Measurements from ENCODE around the gene ZBTB11. TPM values are rescaled to one million over a fixed set of nuclear protein-coding genes. Genes with fewer than 3 reads are reported as not detected.
"Not testable (repeated sequence)": the region's sequence is repeated elsewhere in the genome, so short reads cannot be mapped to it uniquely, and the experiment has no call there.

ZBTB11 gene
- 27.6 and 28.0 TPM in 2 replicates for total RNA-seq

- DNase-seq, result peak; percentile 100
These were observed at the start of gene ZBTB11 for GRCh38 chr3:101676765-101677435. Gene ZBTB11 (minus strand): TSS chr3:101677132. CDS start chr3:101676914, 218 bp downstream.

- DNase-seq, result no peak
These were observed 49.0 kb upstream of the ZBTB11 start for GRCh38 chr3:101725890-101726275.

- peak; percentile 46 for DNase-seq
These were observed 48.4 kb upstream of the ZBTB11 start for GRCh38 chr3:101725194-101725889.

- DNase-seq, result peak; percentile 94
These were observed 47.6 kb upstream of the ZBTB11 start, which contains the start of gene CEP97 for GRCh38 chr3:101724329-101725193. Gene CEP97 (plus strand): TSS chr3:101724614. CDS start chr3:101724677, 63 bp downstream.

- DNase-seq, result no peak
These were observed 45.7 kb upstream of the ZBTB11 start for GRCh38 chr3:101722394-101723173.

GRCh38 chr3:101720851-101721840 lies 44.2 kb upstream of the ZBTB11 start:
- no peak for DNase-seq

- no peak for DNase-seq
These were observed 42.8 kb upstream of the ZBTB11 start for GRCh38 chr3:101719604-101720185.

GRCh38 chr3:101718455-101718854 lies 41.5 kb upstream of the ZBTB11 start:
- DNase-seq, result no peak

GRCh38 chr3:101709126-101709525 lies 32.2 kb upstream of the ZBTB11 start:
- no peak for DNase-seq

GRCh38 chr3:101704639-101705038 lies 27.7 kb upstream of the ZBTB11 start:
- DNase-seq, result not testable (repeated sequence)

GRCh38 chr3:101703169-101703568 lies 26.2 kb upstream of the ZBTB11 start:
- peak; percentile 23 for DNase-seq

GRCh38 chr3:101702726-101703125 lies 25.8 kb upstream of the ZBTB11 start:
- no peak for DNase-seq

GRCh38 chr3:101701696-101702634 lies 25.0 kb upstream of the ZBTB11 start:
- no peak for DNase-seq

- peak; percentile 78 for DNase-seq
These were observed 18.9 kb upstream of the ZBTB11 start for GRCh38 chr3:101695779-101696372.

- DNase-seq, result not testable (repeated sequence)
These were observed 17.9 kb upstream of the ZBTB11 start for GRCh38 chr3:101694836-101695235.

- DNase-seq, result peak; percentile 79
These were observed 16.6 kb upstream of the ZBTB11 start for GRCh38 chr3:101693540-101693939.

- DNase-seq, result not testable (repeated sequence)
These were observed 15.0 kb upstream of the ZBTB11 start for GRCh38 chr3:101691685-101692671.

- DNase-seq, result no peak
These were observed 14.0 kb upstream of the ZBTB11 start for GRCh38 chr3:101690972-101691371.
